Activated T-cell treated with anti-CD3 and anti-CD28 coated beads for 4 hours (primary cell): ENCODE data around the gene MED4.

ENCODE experiments used
- DNase-seq: peaks from one replicate; pipeline ENCODE4 v3.0.0-alpha.2; 2020

Gene MED4

DNA sequence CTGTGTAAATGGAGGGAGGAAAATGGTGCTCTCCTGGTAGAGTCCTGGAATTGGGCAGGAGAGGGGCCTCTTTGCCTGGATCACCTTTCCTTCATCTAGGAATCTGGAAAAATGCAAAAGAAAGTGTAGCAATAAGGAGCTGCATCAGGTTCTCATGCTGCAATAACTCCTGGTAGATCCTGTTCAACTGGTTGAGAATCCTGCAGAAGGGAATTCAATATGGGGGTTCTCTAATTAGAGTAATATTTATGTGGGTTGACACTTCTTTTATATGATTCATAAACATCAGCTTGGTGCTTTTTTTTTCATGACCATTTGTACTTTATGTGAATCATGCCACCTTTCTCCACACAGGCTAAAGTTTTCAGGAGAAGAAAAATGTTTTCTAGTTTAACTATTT lies 66.8 kb downstream of the MED4 start:
- no peak for DNase-seq
